ENCODE data around the gene TINAGL1.

Gene TINAGL1

GRCh38 chr1:31609514-31610118 is 33.3 kb downstream of the TINAGL1 start:
- no peak for DNase-seq

- no peak for DNase-seq
Measured at GRCh38 chr1:31614414-31615005, 38.2 kb downstream of the TINAGL1 start.

- no peak for DNase-seq
Measured at GRCh38 chr1:31615414-31615813, 39.1 kb downstream of the TINAGL1 start.

GRCh38 chr1:31615939-31616338 is 39.6 kb downstream of the TINAGL1 start:
- no peak for DNase-seq

- no peak for DNase-seq
Measured at GRCh38 chr1:31617218-31617915, 41.1 kb downstream of the TINAGL1 start, which contains the start of gene HCRTR1. Gene HCRTR1, plus strand, starts transcription at chr1:31617689. Its CDS starts 1,504 bp downstream, at chr1:31619193.

GRCh38 chr1:31617916-31618746 is 41.8 kb downstream of the TINAGL1 start:
- no peak for DNase-seq

GRCh38 chr1:31618916-31619846 is 42.9 kb downstream of the TINAGL1 start:
- no peak for DNase-seq

- DNase-seq: no peak
Measured at GRCh38 chr1:31620631-31621497, 44.5 kb downstream of the TINAGL1 start.

- DNase-seq: no peak
Measured at GRCh38 chr1:31621498-31621820, 45.1 kb downstream of the TINAGL1 start.

GRCh38 chr1:31621847-31622730 is 45.8 kb downstream of the TINAGL1 start:
- DNase-seq: peak in 1 of 2 donors; percentile 19

- DNase-seq: no peak
Measured at GRCh38 chr1:31623365-31623764, 47.0 kb downstream of the TINAGL1 start.

- DNase-seq: no peak
Measured at GRCh38 chr1:31624309-31624708, 48.0 kb downstream of the TINAGL1 start.

GRCh38 chr1:31624731-31625514 is 48.6 kb downstream of the TINAGL1 start:
- DNase-seq: no peak

GRCh38 chr1:31625561-31626222 is 49.4 kb downstream of the TINAGL1 start:
- DNase-seq: no peak

- no peak for DNase-seq
Measured at GRCh38 chr1:31626223-31627207, 50.2 kb downstream of the TINAGL1 start.

GRCh38 chr1:31627301-31627929 is 51.1 kb downstream of the TINAGL1 start:
- no peak for DNase-seq
